ENCODE measurements around the gene CAGE1.

CAGE1 gene

GRCh38 chr6:7343546-7344475, 45.7 kb downstream of the CAGE1 start:
- no peaks in the 10 kb centered on the region for H3F3A ChIP-seq (ENCODE audit: control insufficient read depth, insufficient read depth)
- H3K27me3 ChIP-seq (ENCODE audit: control insufficient read depth, low read length) = no peaks in the 10 kb centered on the region
- TF ChIP-seq EZH2phosphoT487 (IDR thresholded peaks at IDR 0.05; ENCODE audit: borderline replicate concordance, low read length) (no peak), CTCF (IDR thresholded peaks at IDR 0.05; ENCODE audit: low read depth, low read length, poor library complexity, severe bottlenecking) (no peak)
- H4K20me1 ChIP-seq (ENCODE audit: control insufficient read depth, insufficient read depth, low read depth, low read length) = no peaks in the 10 kb centered on the region
- no peak overlapping the region for H3K4me2 ChIP-seq (ENCODE audit: low read length)
- H3K4me3 ChIP-seq (ENCODE audit: low read length) = no peak overlapping the region
- no peaks in the 10 kb centered on the region for H3K79me2 ChIP-seq (ENCODE audit: control insufficient read depth, low read length)
- H3K36me3 ChIP-seq (ENCODE audit: control insufficient read depth, low read length) = no peaks in the 10 kb centered on the region
- no peaks in the 10 kb centered on the region for H3K9me2 ChIP-seq (replicated peaks; ENCODE audit: control insufficient read depth, low read length)
- no peak overlapping the region for H3K27ac ChIP-seq (ENCODE audit: low read depth, low read length)
- no peaks in the 10 kb centered on the region for H3K9me3 ChIP-seq (ENCODE audit: control insufficient read depth, insufficient read depth, low read length)
- H3K4me1 ChIP-seq (ENCODE audit: control insufficient read depth, low read length) = no peaks in the 10 kb centered on the region

- H3K27me3 ChIP-seq (ENCODE audit: control insufficient read depth, low read length) = peaks cover 13% of the 10 kb centered on the region; the same call in 1 of the 2 replicates
- no peaks in the 10 kb centered on the region for H3K9me3 ChIP-seq (ENCODE audit: control insufficient read depth, insufficient read depth, low read length)
- H4K20me1 ChIP-seq (ENCODE audit: control insufficient read depth, insufficient read depth, low read depth, low read length) = no peaks in the 10 kb centered on the region
- no peaks in the 10 kb centered on the region for H3F3A ChIP-seq (ENCODE audit: control insufficient read depth, insufficient read depth)
- H3K36me3 ChIP-seq (ENCODE audit: control insufficient read depth, low read length) = no peaks in the 10 kb centered on the region
- H3K4me2 ChIP-seq (ENCODE audit: low read length) = no peak overlapping the region
- H3K9me2 ChIP-seq (replicated peaks; ENCODE audit: control insufficient read depth, low read length) = no peaks in the 10 kb centered on the region
- no peak overlapping the region for H3K27ac ChIP-seq (ENCODE audit: low read depth, low read length)
- no peaks in the 10 kb centered on the region for H3K79me2 ChIP-seq (ENCODE audit: control insufficient read depth, low read length)
- H3K4me1 ChIP-seq (ENCODE audit: control insufficient read depth, low read length) = no peaks in the 10 kb centered on the region
- H3K4me3 ChIP-seq (ENCODE audit: low read length) = no peak overlapping the region
- TF ChIP-seq CTCF (IDR thresholded peaks at IDR 0.05; ENCODE audit: low read depth, low read length, poor library complexity, severe bottlenecking) (no peak), EZH2phosphoT487 (IDR thresholded peaks at IDR 0.05; ENCODE audit: borderline replicate concordance, low read length) (no peak)
These were observed 47.4 kb downstream of the CAGE1 start for GRCh38 chr6:7341989-7342742.

GRCh38 chr6:7341271-7341670, 48.3 kb downstream of the CAGE1 start:
- Histone ChIP-seq H3K79me2 (ENCODE audit: control insufficient read depth, low read length) (no peaks in the 10 kb centered on the region), H3K27ac (ENCODE audit: low read depth, low read length) (no peak overlapping the region), H4K20me1 (ENCODE audit: control insufficient read depth, insufficient read depth, low read depth, low read length) (no peaks in the 10 kb centered on the region), H3K9me3 (ENCODE audit: control insufficient read depth, insufficient read depth, low read length) (no peaks in the 10 kb centered on the region), H3K4me1 (ENCODE audit: control insufficient read depth, low read length) (no peaks in the 10 kb centered on the region), H3K36me3 (ENCODE audit: control insufficient read depth, low read length) (no peaks in the 10 kb centered on the region), H3K9me2 (replicated peaks; ENCODE audit: control insufficient read depth, low read length) (no peaks in the 10 kb centered on the region), H3K4me2 (ENCODE audit: low read length) (no peak overlapping the region), H3K27me3 (ENCODE audit: control insufficient read depth, low read length) (peaks cover 15% of the 10 kb centered on the region; the same call in 1 of the 2 replicates), H3F3A (ENCODE audit: control insufficient read depth, insufficient read depth) (no peaks in the 10 kb centered on the region), H3K4me3 (ENCODE audit: low read length) (no peak overlapping the region)
- no peak for TF ChIP-seq EZH2phosphoT487 (IDR thresholded peaks at IDR 0.05; ENCODE audit: borderline replicate concordance, low read length)
- TF ChIP-seq CTCF (IDR thresholded peaks at IDR 0.05; ENCODE audit: low read depth, low read length, poor library complexity, severe bottlenecking) = no peak
